NT2/D1 (cell line): ENCODE measurements around the gene SQOR.

Source experiments
- SUZ12 ChIP-seq: IDR thresholded peaks from 2 replicates; pipeline ENCODE4 v1.6.1; 2011; ENCODE audit not compliant: insufficient read length, insufficient read depth; ENCODE audit errors: extremely low read depth
- YY1 ChIP-seq: IDR thresholded peaks from 2 replicates; pipeline ENCODE4 v1.6.1; 2011; ENCODE audit not compliant: insufficient read length, insufficient read depth
- ZNF274 ChIP-seq: IDR thresholded peaks from 2 replicates; pipeline ENCODE4 v1.6.1; 2011; ENCODE audit warnings: mild to moderate bottlenecking, low read depth, low read length

GRCh38 chr15:45678459-45679178 is 43.8 kb downstream of the SQOR start:
- no peak for TF ChIP-seq YY1
- no peak for TF ChIP-seq ZNF274
- no peak for TF ChIP-seq SUZ12
